GM18498 (cell line): ENCODE measurements around the gene ACP7.

Experiments used
- ATAC-seq: cut with Tn5 transposase; IDR thresholded peaks from one replicate; pipeline ENCODE4 v1.9.1; 2021; ENCODE audit warnings: mild to moderate bottlenecking, moderate library complexity; ENCODE audit not compliant: unreplicated experiment

The ACP7 gene

GRCh38 chr19:39146091-39146490 lies 61.9 kb downstream of the ACP7 start:
- ATAC-seq = no peak

DNA sequence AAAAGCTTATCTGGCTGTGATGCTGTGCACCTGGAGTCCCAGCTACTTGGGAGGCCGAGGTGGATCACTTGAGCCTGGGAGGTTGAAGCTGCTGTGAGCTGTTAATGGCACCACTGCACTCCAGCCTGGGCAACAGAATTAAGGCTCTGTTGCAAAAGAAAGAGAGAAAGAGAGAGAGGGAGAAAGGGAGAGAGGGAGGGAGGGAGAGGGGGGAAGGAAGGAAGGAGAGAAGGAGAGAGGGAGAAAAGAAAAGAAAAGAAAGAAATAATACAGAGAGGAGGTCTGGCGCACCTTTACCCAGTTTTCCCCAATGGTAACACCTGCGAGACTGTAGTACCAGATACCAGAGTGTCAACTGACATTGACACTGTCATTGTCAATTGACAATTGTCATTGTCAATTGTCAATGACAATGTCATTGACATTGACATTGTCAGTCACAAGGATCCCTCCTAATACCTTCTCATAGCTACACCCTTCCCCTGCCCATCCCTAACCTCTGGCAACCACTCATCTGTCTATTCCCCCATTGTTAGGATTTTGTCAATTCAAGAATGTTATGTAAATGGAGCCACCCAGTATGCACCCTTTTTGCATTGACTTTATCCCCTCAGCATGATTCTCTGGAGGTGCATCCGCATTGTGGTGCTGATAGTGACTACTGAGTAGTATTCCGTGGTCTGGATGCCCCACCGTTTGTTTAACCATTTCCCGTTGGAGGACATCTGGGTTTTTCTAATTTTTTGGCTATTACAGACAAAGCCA lies 62.7 kb downstream of the ACP7 start:
- no peak for ATAC-seq

GRCh38 chr19:39147480-39147879 lies 63.3 kb downstream of the ACP7 start:
- ATAC-seq = no peak

GRCh38 chr19:39148939-39149529 lies 64.9 kb downstream of the ACP7 start:
- no peak for ATAC-seq

DNA sequence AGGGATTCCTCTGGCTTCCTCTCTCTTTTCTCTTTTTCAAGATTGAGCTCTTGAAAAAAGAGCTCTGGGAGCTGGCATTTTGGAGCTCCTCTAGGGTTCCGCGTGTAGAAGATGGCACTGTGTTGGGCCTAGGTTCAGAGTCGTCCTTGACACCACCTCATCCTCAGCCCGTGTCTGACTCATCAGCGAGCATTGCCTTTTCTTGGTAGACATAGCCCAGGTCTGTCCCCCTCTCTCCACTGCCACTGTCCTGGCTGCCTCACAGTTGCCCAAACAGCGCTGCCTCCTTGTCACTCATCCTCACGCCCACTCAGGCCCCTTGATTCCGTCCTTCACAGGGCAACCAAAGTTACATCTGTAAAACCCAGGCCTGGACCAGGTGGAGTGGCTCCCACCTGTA lies 66.1 kb downstream of the ACP7 start:
- ATAC-seq = no peak

- no peak for ATAC-seq
Observed at GRCh38 chr19:39150807-39151600, 66.8 kb downstream of the ACP7 start.

GRCh38 chr19:39152066-39152465 lies 67.9 kb downstream of the ACP7 start:
- no peak for ATAC-seq

- ATAC-seq = no peak
Observed at GRCh38 chr19:39154100-39154628, 70.0 kb downstream of the ACP7 start.

- no peak for ATAC-seq
Observed at GRCh38 chr19:39154629-39155100, 70.5 kb downstream of the ACP7 start.

DNA sequence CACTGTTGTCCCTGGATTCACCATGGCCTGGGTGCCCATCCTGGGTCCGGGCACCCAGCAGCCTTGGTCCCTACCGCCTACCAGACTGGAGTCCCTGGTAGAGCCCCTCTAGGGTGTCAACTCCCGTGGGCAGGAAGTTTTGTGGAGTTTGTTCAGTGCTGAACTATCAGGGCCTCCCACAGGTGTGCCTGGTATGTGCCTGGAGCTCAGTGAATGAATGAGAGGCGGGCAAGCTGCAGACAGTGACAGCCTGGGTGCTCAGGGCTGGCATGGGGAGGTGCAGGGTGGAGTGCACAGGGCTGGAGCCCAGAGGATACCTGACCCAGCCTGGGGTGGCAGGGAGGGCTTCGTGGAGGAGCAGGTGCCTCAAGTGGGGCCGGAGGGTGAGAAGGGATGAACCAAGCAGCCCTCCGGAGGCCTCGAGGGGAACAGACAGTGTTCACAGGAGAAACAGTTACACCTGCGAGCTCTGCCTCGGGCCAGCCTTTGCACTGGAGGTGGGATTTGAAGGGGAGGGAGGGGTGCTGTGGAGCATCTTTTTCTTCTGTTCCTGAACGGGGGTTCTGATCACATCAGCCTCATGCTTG lies 71.0 kb downstream of the ACP7 start:
- ATAC-seq = no peak

GRCh38 chr19:39155741-39156140 lies 71.6 kb downstream of the ACP7 start:
- no peak for ATAC-seq

DNA sequence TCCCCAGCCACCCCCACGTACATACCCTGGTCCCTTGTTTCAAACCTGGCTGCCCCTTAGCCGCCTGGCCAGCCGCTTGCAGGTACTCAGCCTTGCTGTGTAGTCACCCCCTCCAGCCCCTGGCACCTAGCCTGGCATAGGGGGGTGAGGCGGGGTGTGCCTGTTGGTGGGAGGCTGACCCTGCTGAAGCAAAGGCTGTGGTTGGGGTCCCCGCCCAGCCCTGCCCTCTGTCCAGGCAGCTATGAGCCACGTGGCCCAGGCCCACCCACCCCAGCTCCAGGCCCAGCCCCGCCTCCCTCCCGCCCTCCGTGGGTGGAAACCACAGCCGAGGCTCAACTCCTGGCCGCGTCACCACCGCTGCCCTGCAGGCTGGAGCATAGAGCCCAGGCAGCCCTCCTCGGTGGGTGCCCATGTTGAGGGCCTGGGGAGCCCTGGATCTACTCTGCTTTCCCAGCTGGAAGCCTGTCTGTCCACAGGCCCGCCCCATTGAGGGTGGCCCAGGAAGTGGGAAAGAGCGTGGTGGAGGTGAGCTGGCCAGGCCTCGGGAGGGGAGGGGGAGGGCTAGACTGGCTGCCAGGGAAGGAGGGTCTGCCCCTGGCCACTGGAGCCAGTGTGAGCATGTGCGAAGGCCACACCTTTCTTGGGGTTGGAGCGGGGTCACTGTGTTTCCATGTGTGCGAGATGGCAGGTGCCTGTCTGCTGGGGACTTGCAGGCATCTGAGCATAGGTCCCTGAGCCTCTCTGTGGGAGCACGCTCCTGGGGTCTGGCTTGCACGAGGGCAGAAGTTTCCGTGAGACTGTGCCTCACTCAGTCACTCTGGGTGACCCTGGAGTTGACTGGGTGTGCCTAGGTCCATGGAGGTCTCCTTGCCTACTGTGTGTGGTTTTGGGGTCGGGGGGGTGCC lies 72.4 kb downstream of the ACP7 start:
- ATAC-seq = no peak

DNA sequence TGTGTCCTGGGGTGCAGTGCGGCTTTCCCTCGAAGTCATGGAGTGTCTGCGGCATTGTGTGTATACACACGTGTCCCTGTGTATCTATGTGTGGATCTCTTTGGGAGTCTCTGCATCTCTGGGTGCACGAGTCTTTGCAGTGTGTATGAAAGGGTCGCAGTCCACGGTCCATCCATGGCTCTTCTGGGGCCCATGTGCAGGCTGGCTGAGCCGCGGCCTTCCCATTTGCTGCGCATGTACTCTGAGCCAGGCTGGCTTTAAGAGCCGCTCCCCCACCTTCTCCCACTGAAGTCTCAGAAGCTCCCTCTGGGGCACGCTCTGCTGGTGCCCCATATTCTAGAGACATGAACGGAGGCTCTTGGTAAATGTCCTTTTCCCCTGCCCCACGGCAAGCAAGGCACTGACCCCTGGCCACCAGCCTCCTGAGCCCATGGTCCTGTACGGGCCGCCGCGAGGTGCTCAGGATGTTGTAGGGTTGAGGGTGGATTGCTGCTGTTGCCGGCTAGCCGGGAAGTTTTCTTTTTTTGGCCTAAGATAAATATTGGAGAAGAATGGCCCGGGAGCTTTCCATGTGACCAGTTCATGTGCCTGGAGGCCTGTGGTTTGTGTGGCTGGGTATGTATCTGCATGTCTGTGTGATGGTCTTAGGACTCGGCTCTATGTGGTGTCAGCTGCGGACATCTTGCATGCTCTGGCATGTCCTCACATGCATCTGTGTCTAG lies 73.3 kb downstream of the ACP7 start:
- no peak for ATAC-seq

DNA sequence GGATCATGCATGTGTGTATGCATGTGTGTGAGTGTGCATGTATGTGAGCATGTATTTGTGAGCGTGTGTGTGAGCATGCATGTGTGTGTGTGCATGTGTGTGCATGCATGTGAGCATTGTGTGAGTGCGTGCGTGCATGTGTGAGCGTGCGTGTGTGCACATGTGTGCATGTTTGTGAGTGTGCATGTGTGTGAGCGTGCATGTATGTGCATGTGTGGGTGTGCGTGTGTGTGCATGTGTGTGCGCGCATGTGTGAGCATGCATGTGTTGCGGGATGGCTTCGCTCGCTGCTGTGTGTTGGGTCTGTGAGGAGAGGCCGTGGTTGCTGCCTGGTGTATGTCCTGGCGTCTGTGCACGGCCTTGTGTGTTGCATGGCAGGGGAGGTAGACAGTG lies 73.8 kb downstream of the ACP7 start:
- no peak for ATAC-seq

- ATAC-seq = no peak
Observed at GRCh38 chr19:39158646-39159260, 74.6 kb downstream of the ACP7 start.

- ATAC-seq = no peak
Observed at GRCh38 chr19:39160523-39160861, 76.3 kb downstream of the ACP7 start.
